GM18861 (cell line): ENCODE results near the gene PIGV.

ENCODE experiments used
- ATAC-seq: cut with Tn5 transposase; IDR thresholded peaks from one replicate; pipeline ENCODE4 v1.9.1; 2021; ENCODE audit not compliant: unreplicated experiment

PIGV gene

GRCh38 chr1:26772687-26773086 is 15.1 kb upstream of the PIGV start:
- no peak for ATAC-seq

- no peak for ATAC-seq
Measured at GRCh38 chr1:26774462-26774861, 13.3 kb upstream of the PIGV start.

DNA sequence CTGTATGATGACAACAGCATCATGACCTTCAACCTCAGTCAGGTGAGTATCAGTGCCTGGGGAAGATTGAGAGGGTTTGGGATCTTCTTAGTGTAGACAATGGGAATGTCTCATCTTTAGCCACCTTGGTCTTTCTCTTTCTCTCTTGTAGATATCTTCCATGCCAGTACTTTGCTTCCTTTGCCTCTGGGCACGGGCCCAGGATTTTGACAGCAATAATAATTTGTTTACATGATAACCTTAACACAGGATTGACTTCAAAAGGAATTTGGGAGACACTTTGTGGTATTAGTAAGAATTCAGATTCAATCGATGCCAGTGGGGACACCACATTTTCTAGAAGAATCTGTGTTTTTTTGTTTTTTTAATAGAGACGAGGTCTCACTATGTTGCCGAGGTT is 12.1 kb upstream of the PIGV start:
- ATAC-seq, result no peak

- no peak for ATAC-seq
Measured at GRCh38 chr1:26779098-26779668, 8.6 kb upstream of the PIGV start.

DNA sequence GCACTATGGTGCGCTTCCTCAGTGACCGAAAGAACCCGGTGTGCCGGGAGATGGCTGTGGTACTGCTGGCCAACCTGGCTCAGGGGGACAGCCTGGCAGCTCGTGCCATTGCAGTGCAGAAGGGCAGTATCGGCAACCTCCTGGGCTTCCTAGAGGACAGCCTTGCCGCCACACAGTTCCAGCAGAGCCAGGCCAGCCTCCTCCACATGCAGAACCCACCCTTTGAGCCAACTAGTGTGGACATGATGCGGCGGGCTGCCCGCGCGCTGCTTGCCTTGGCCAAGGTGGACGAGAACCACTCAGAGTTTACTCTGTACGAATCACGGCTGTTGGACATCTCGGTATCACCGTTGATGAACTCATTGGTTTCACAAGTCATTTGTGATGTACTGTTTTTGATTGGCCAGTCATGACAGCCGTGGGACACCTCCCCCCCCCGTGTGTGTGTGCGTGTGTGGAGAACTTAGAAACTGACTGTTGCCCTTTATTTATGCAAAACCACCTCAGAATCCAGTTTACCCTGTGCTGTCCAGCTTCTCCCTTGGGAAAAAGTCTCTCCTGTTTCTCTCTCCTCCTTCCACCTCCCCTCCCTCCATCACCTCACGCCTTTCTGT is 7.3 kb upstream of the PIGV start:
- no peak for ATAC-seq

DNA sequence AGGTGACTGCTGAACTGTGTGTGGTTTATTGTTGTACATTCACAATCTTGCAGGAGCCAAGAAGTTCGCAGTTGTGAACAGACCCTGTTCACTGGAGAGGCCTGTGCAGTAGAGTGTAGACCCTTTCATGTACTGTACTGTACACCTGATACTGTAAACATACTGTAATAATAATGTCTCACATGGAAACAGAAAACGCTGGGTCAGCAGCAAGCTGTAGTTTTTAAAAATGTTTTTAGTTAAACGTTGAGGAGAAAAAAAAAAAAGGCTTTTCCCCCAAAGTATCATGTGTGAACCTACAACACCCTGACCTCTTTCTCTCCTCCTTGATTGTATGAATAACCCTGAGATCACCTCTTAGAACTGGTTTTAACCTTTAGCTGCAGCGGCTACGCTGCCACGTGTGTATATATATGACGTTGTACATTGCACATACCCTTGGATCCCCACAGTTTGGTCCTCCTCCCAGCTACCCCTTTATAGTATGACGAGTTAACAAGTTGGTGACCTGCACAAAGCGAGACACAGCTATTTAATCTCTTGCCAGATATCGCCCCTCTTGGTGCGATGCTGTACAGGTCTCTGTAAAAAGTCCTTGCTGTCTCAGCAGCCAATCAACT is 6.4 kb upstream of the PIGV start:
- no peak for ATAC-seq

DNA sequence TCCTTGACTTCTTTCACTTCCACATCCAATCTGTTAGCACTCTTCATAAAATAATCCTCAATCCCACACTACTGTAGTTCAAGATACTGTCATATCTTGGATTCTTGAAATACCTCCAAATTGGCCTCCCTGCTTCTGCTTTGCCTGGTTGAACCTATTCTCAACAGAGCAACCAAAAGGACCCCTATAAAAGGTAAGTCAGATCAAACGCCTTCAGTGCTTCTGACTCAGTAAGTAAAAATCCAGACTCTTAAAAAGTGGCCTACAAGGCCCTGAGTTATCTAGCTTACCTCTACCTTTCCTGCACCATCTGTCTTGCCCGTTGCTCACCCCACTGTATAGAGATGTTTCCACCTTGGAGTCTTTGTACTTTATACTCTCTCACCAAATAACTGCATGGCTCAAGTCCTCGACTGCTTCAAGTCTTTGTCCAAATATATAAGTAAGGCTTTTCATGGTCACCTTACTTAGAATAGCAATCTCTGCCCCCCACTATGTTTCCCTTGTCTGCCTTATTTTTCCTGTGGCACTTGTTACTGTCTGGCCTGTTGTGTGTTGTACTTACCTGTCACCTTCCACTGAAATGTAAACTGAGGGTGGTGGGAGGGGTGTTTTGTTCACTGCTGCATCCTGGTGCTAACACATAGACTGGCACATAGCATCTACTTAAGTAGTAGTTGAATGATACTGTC is 5.1 kb upstream of the PIGV start:
- ATAC-seq, result no peak

GRCh38 chr1:26783646-26784022 is 4.1 kb upstream of the PIGV start:
- ATAC-seq, result no peak

DNA sequence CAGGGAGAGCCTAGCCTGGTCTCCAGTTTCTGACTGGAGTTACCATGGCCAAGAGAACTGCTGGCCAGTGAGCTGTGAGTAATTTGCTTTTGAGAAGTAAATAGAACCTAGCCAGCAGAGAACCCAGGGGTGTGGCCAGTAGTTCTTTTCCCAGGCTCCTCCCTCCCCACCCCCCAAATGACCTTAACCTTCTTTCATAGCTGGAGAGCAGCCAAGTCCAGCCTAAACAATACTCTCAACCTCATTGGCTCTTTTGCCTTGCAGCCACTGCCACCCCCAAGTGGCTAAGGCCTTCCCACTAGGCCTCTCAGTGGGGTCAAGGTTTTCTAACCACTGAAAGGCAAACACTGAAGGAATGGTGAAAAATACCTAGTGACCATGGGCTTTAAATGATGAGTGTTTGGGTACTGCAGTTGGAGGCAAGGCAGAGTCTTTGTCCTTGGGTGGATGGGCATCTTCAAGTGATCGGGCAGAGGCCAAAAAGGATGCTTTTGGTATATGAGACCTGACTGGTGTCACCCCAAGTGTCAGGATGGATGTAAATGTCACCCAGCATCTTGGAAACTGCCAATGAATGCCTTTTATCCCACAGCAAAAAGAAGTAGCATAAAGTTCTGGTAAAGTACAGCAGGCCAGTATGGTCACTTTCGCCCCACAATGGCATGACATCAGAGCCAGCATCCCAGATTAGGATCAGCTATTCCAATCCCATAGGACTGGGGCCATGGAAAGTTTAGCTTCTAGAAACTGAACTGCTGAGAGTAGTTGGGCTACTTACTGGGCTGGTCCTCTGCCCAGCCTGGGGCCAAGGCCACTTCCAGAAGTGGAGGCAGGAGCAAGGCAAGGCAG is 3.5 kb upstream of the PIGV start:
- no peak for ATAC-seq

DNA sequence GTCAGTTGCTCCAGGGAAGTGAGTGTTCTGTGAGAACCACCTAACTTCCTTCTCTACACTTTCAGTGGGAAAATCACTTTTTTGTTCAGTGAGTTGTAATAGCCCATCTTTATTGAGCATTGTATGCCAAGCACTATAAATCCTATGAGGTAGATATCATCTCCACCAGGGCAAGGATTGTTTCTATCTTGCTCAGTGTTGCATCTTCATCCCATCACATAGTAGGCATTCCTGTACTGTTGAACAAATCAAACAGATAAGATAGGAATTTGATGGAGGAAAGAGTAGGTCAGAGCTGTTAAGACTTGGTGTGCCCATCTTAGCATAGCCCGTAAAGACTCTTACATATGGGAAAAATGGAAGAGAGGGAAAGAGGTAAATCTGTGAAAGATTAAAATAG is 2.9 kb upstream of the PIGV start:
- ATAC-seq, result no peak

- ATAC-seq, result no peak
Measured at GRCh38 chr1:26785611-26786436, 1.9 kb upstream of the PIGV start.

- ATAC-seq, result no peak
Measured at GRCh38 chr1:26786437-26787380, 1.0 kb upstream of the PIGV start.

GRCh38 chr1:26787381-26787705 is 407 bp upstream of the PIGV start:
- ATAC-seq, result peak; percentile 33

- ATAC-seq, result no peak
Measured at GRCh38 chr1:26788515-26788785, 700 bp downstream of the PIGV start.

GRCh38 chr1:26788836-26789611 is 1.3 kb downstream of the PIGV start:
- ATAC-seq, result no peak

- ATAC-seq, result no peak
Measured at GRCh38 chr1:26789612-26789865, 1.8 kb downstream of the PIGV start.

DNA sequence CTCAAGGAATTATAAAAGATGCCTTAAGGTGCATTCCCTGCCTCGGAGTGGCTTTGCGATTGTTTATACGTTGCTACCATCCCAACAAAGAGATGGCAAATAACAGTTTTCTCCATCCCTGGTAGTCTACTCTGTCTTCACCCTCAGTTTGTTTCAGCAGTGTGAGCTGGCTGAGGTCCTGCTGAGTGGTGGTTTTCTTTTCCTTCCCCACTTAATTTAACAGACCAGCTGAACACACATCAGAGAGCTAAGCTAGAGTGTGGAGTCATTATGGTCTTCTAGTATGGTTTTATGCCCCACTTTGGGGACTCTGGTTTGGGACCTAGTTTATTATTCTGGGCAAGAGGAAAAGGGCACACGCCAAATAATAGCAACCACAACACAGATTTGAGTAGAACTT is 2.2 kb downstream of the PIGV start:
- ATAC-seq, result no peak

DNA sequence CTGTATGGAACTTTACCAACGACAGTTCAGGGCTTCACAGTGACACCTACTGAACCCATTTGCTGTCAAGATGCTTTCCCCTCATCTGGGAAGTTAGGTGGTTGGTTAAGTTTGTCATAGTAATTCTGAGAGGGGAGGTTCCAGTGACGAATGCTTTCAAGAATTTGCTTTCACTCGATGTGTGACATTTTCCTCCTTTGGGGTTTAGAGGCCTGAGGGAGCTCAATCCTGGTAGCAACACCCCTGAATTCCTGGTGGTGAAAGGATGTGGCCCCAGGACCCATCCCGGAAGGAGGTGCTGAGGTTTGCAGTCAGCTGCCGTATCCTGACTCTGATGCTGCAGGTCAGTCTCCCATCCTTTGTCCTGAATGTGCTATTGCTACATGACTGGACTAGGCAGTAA is 2.8 kb downstream of the PIGV start:
- no peak for ATAC-seq

GRCh38 chr1:26791148-26791547 is 3.4 kb downstream of the PIGV start:
- ATAC-seq, result no peak
